Rectal smooth muscle tissue (tissue), 1 donor: Measurements from ENCODE around the gene MUC7.
"Not testable (repeated sequence)": the region's sequence is repeated elsewhere in the genome, so short reads cannot be mapped to it uniquely, and the experiment has no call there.

Source experiments
- H3K27ac ChIP-seq: one replicate; pipeline ENCODE4 v1.7.0; 2013; ENCODE audit warnings: low read depth, low read length, inconsistent platforms
- H3K27me3 ChIP-seq: one replicate; pipeline ENCODE4 v1.7.0; 2013; ENCODE audit warnings: low read length; ENCODE audit not compliant: control insufficient read depth, insufficient read depth
- H3K36me3 ChIP-seq: one replicate; pipeline ENCODE4 v1.7.0; 2013; ENCODE audit warnings: low read length; ENCODE audit not compliant: control insufficient read depth, insufficient read depth
- H3K4me1 ChIP-seq: one replicate; pipeline ENCODE4 v1.7.0; 2013; ENCODE audit warnings: low read length; ENCODE audit not compliant: control insufficient read depth, insufficient read depth
- H3K4me3 ChIP-seq: one replicate; pipeline ENCODE4 v1.7.0; 2013; ENCODE audit warnings: low read length
- H3K9ac ChIP-seq: one replicate; pipeline ENCODE4 v1.7.0; 2013; ENCODE audit warnings: low read length

MUC7 gene

GRCh38 chr4:70471897-70472296 lies at the start of gene MUC7:
Gene MUC7, plus strand, starts transcription at chr4:70472197. Its CDS starts 1,825 bp downstream, at chr4:70474022.
- Histone ChIP-seq H3K9ac (no peak within 1 kb of the TSS), H3K4me3 (no peak within 1 kb of the TSS), H3K4me1 (no peaks in the 10 kb centered on the region), H3K27me3 (no peaks in the 10 kb centered on the region), H3K36me3 (no peaks in the 10 kb centered on the region), H3K27ac (no peak within 1 kb of the TSS)

- H3K4me3 ChIP-seq: no peak overlapping the region
- H3K36me3 ChIP-seq: no peaks in the 10 kb centered on the region
- no peak overlapping the region for H3K9ac ChIP-seq
- H3K27ac ChIP-seq: no peak overlapping the region
- no peaks in the 10 kb centered on the region for H3K27me3 ChIP-seq
- no peaks in the 10 kb centered on the region for H3K4me1 ChIP-seq
Measured at GRCh38 chr4:70425306-70425705, 46.7 kb upstream of the MUC7 start.

GRCh38 chr4:70426789-70427188 lies 45.2 kb upstream of the MUC7 start:
- H3K27ac ChIP-seq: no peak overlapping the region
- H3K4me3 ChIP-seq: no peak overlapping the region
- no peaks in the 10 kb centered on the region for H3K36me3 ChIP-seq
- no peaks in the 10 kb centered on the region for H3K4me1 ChIP-seq
- H3K27me3 ChIP-seq: no peaks in the 10 kb centered on the region
- H3K9ac ChIP-seq: no peak overlapping the region

GRCh38 chr4:70437197-70437596 lies 34.8 kb upstream of the MUC7 start:
- Histone ChIP-seq H3K9ac (no peak overlapping the region), H3K4me1 (no peaks in the 10 kb centered on the region), H3K36me3 (no peaks in the 10 kb centered on the region), H3K4me3 (no peak overlapping the region), H3K27me3 (no peaks in the 10 kb centered on the region), H3K27ac (no peak overlapping the region)

- no peak overlapping the region for H3K9ac ChIP-seq
- H3K27ac ChIP-seq: no peak overlapping the region
- no peaks in the 10 kb centered on the region for H3K27me3 ChIP-seq
- H3K4me3 ChIP-seq: no peak overlapping the region
- H3K36me3 ChIP-seq: no peaks in the 10 kb centered on the region
- no peaks in the 10 kb centered on the region for H3K4me1 ChIP-seq
Measured at GRCh38 chr4:70442474-70442873, 29.5 kb upstream of the MUC7 start.

GRCh38 chr4:70443329-70443728 lies 28.7 kb upstream of the MUC7 start:
- H3K4me3 ChIP-seq: no peak overlapping the region
- H3K36me3 ChIP-seq: no peaks in the 10 kb centered on the region
- H3K27me3 ChIP-seq: no peaks in the 10 kb centered on the region

GRCh38 chr4:70449220-70449619 lies 22.8 kb upstream of the MUC7 start:
- Histone ChIP-seq H3K4me3 (no peak overlapping the region), H3K36me3 (no peaks in the 10 kb centered on the region), H3K4me1 (no peaks in the 10 kb centered on the region), H3K27ac (no peak overlapping the region), H3K27me3 (no peaks in the 10 kb centered on the region), H3K9ac (no peak overlapping the region)

More at GRCh38 chr4:70443329-70443728, 28.7 kb upstream of the MUC7 start:
- Histone ChIP-seq H3K4me1 (no peaks in the 10 kb centered on the region), H3K27ac (no peak overlapping the region), H3K9ac (no peak overlapping the region)

GRCh38 chr4:70452946-70453345 lies 19.1 kb upstream of the MUC7 start:
- Histone ChIP-seq H3K9ac (no peak overlapping the region), H3K4me1 (no peaks in the 10 kb centered on the region), H3K27me3 (no peaks in the 10 kb centered on the region), H3K4me3 (no peak overlapping the region), H3K36me3 (no peaks in the 10 kb centered on the region), H3K27ac (no peak overlapping the region)

GRCh38 chr4:70463335-70463734 lies 8.7 kb upstream of the MUC7 start:
- H3K9ac ChIP-seq: no peak overlapping the region
- H3K27me3 ChIP-seq: no peaks in the 10 kb centered on the region
- no peak overlapping the region for H3K27ac ChIP-seq
- H3K36me3 ChIP-seq: no peaks in the 10 kb centered on the region
- H3K4me1 ChIP-seq: no peaks in the 10 kb centered on the region
- H3K4me3 ChIP-seq: no peak overlapping the region

- Histone ChIP-seq H3K27me3 (no peaks in the 10 kb centered on the region), H3K36me3 (no peaks in the 10 kb centered on the region), H3K27ac (no peak overlapping the region), H3K9ac (no peak overlapping the region), H3K4me3 (no peak overlapping the region), H3K4me1 (no peaks in the 10 kb centered on the region)
Measured at GRCh38 chr4:70473679-70474078, 1.7 kb downstream of the MUC7 start.

- no peaks in the 10 kb centered on the region for H3K4me1 ChIP-seq
- no peaks in the 10 kb centered on the region for H3K36me3 ChIP-seq
- no peak overlapping the region for H3K4me3 ChIP-seq
- no peaks in the 10 kb centered on the region for H3K27me3 ChIP-seq
- H3K9ac ChIP-seq: no peak overlapping the region
- H3K27ac ChIP-seq: no peak overlapping the region
Measured at GRCh38 chr4:70488748-70489147, 16.8 kb downstream of the MUC7 start.

- Histone ChIP-seq H3K27me3 (no peaks in the 10 kb centered on the region), H3K27ac (no peak overlapping the region), H3K4me1 (no peaks in the 10 kb centered on the region), H3K36me3 (no peaks in the 10 kb centered on the region), H3K4me3 (no peak overlapping the region), H3K9ac (no peak overlapping the region)
Measured at GRCh38 chr4:70496231-70496630, 24.2 kb downstream of the MUC7 start.

GRCh38 chr4:70501838-70502237 lies 29.8 kb downstream of the MUC7 start:
- not testable (repeated sequence) for H3K4me1 ChIP-seq, H3K4me3 ChIP-seq

More at GRCh38 chr4:70501838-70502237, 29.8 kb downstream of the MUC7 start:
- H3K36me3 ChIP-seq, H3K27me3 ChIP-seq, H3K27ac ChIP-seq, H3K9ac ChIP-seq: not testable (repeated sequence)
